GM15510 (cell line): ENCODE results near the gene NR2C2AP.

Source experiments
- POLR2A ChIP-seq: IDR thresholded peaks from 3 replicates; pipeline ENCODE4 v1.6.1; 2011; ENCODE audit warnings: borderline replicate concordance; ENCODE audit not compliant: insufficient read length; ENCODE audit errors: extremely low read depth

Gene NR2C2AP

GRCh38 chr19:19154768-19155494 is 48.3 kb downstream of the NR2C2AP start:
- no peak for TF ChIP-seq POLR2A

- peak; percentile 18 for TF ChIP-seq POLR2A
These were observed 50.4 kb downstream of the NR2C2AP start for GRCh38 chr19:19152668-19153384.

- TF ChIP-seq POLR2A, result no peak
These were observed 51.8 kb downstream of the NR2C2AP start for GRCh38 chr19:19151418-19151817.
